Fibroblast of mammary gland (primary cell): Measurements from ENCODE around the gene IMPDH2.

Experiments
- DNase-seq: peaks from one replicate; pipeline ENCODE4 v3.0.0-alpha.2; 2010; ENCODE audit warnings: low read depth
- H3K4me3 ChIP-seq: 2 replicates; pipeline ENCODE4 v1.5.1; 2011; ENCODE audit warnings: low read depth, mild to moderate bottlenecking, low read length, moderate library complexity; ENCODE audit not compliant: control insufficient read depth
- TF ChIP-seq, protein P1 (sequence below): conservative IDR thresholded peaks from 2 replicates; pipeline ENCODE4 v1.5.1; 2011; ENCODE audit warnings: low read depth, low read length, inconsistent platforms; ENCODE audit not compliant: control insufficient read depth, insufficient read depth

The IMPDH2 gene

DNA sequence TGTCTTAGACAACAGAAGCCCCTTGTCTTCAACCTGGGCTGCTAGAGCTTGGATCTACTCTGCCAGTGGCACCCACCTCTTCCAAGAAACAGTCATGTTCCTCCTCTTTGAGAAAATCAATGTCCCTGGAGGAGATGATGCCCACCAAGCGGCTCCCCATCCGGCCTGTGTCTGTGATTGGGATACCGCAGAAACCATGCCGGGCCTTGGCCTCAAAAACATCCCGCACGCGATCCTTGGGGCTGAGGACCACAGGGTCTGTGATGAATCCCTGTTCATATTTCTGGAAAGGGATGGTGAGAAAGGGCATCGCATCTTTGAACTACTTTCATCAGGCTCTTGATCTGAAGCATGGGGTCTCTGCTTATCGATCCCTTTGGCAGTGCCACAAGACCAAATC is 1.6 kb downstream of the IMPDH2 start:
- TF ChIP-seq, protein P1, sequence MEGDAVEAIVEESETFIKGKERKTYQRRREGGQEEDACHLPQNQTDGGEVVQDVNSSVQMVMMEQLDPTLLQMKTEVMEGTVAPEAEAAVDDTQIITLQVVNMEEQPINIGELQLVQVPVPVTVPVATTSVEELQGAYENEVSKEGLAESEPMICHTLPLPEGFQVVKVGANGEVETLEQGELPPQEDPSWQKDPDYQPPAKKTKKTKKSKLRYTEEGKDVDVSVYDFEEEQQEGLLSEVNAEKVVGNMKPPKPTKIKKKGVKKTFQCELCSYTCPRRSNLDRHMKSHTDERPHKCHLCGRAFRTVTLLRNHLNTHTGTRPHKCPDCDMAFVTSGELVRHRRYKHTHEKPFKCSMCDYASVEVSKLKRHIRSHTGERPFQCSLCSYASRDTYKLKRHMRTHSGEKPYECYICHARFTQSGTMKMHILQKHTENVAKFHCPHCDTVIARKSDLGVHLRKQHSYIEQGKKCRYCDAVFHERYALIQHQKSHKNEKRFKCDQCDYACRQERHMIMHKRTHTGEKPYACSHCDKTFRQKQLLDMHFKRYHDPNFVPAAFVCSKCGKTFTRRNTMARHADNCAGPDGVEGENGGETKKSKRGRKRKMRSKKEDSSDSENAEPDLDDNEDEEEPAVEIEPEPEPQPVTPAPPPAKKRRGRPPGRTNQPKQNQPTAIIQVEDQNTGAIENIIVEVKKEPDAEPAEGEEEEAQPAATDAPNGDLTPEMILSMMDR = no peak
- DNase-seq = no peak
- no peak overlapping the region for H3K4me3 ChIP-seq

DNA sequence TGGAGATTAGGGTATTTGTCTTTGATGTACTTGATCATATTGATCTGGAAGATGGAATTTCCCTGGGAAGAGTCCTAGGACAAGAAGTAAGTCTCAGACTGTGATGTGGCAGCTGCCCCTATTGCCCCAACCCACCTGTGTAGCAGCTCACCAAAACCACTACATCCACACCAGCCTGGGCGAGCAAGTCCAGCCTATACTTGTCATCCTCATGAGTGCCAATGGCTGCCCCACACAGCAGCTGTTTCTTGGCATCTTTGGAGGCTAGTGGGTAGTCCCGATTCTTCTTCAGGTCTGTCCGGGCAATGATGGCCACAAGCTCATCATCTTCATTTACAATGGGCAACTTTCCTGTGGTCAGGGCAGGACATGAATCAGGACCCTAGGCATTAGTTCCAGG is 2.7 kb downstream of the IMPDH2 start:
- no peak for DNase-seq
- TF ChIP-seq, protein P1 = no peak
- no peak overlapping the region for H3K4me3 ChIP-seq

DNA sequence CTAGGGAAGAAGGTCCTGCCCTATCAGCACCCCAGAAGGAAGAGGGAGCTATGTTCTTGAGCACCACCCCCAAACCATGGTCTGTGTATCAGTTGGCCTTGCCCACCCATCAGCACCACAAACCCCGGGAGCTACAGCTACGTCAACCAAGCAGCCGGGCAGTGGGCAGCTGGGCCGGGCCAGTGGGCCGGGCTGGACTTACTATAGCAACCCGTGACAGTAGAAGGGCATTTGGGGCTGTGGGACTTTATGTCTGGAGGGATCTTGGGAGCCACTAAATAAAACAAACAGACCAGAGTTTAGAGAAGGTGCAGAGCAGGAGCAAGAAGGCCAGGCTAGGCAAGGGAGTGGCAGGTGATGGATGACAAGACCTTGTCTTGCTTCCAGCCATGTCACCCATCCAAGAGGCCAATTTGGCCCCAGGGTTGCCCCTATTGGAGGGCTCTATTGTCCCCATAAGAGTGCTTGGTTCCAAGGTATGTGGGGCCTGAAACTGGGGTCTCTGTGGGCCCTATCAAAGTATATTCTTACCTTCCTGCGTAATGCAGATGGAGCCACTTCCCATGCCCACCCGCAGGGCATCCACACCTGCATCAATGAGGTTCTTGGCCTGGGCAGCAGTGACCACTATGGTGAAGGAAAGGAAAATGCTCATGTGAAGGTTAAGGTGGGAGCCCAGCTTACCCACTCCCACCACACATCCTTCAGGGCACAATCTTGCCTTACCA is 3.2 kb downstream of the IMPDH2 start:
- no peak for DNase-seq
- TF ChIP-seq, protein P1 = no peak

DNA sequence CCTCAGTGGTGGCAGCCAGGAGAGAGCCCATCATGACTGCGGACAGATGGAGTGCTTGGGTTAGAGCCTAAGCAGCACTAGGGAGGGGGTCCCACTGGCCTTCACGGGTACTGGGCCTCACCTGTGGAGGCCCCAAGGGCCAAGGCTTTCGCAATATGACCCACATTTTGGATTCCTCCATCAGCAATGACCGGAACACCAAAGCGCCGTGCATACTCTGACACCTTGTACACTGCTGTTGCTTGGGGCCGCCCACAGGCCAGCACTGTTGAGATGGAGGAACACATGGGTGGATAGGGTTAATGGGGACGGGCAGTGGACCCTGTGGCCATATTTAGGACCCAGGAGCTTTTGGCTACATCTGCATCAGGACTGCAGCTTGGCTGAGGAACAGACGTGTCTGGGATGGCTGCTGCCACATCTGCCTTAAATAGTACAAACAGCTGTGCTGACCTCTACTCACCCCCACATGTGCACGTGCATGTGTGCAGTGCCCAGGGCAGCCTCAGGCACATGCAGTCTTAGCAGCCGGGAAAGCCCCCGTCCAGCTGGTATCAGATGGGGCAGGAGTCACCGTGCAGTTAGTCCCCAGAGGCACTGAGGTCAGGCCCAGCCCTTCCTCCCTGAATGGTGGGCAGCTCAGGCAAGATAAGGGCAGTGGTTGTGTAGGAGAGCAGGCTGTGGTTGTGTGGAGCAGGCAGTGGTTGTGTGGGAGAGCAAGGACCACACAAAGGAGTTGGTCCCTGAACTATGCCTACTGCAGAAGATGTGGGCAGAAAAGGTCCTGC is 4.0 kb downstream of the IMPDH2 start:
- H3K4me3 ChIP-seq = no peak overlapping the region
- no peak for DNase-seq
- TF ChIP-seq, protein P1 = no peak

More for the DNA sequence above, 3.2 kb downstream of the IMPDH2 start:
- H3K4me3 ChIP-seq = no peak overlapping the region

DNA sequence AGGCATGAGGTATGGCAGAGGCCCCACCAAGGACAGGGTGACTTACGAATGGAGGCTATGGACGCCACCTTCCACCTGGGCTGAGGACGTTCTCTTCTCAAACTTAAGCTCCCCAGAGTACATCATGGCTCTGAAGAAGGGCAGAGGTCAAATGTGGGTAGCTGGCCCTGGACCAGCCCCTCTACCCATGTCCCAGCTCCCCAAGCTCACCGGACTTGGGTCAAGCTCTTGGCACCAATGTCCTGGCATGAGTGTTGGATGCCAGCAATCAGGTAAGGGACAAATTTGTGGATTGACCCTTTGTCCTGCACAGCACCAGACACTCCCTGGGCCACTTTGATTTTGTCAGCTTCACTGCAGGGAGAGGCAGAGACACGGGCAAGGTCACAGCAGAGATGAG is 4.7 kb downstream of the IMPDH2 start:
- TF ChIP-seq, protein P1 = no peak
- no peak overlapping the region for H3K4me3 ChIP-seq
- DNase-seq = no peak

DNA sequence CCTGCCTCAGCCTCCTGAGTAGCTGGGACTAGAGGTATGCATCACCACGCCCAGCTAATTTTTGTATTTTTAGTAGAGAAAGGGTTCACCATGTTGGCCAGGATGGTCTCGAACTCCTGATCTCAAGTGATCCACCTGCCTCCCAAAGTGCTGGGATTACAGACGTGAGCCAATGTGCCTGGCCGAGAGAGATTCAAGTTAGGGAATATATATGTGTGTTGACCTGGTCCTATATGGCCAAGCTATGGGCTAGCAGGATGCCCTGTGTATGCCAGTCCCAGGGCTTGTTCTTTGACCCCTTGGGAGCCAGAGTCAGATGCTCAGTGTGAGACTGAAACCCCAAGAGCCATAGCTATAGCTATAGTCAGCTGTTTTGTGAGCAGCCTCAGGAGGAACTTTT is 5.4 kb downstream of the IMPDH2 start:
- no peak overlapping the region for H3K4me3 ChIP-seq
- DNase-seq = no peak
- TF ChIP-seq, protein P1 = no peak
